Measurements from ENCODE around the gene C4orf51. TPM values are rescaled to one million over a fixed set of nuclear protein-coding genes. Genes with fewer than 3 reads are reported as not detected.

C4orf51 gene
- total RNA-seq, 1 experiment from 2014 or later = not detected

DNA sequence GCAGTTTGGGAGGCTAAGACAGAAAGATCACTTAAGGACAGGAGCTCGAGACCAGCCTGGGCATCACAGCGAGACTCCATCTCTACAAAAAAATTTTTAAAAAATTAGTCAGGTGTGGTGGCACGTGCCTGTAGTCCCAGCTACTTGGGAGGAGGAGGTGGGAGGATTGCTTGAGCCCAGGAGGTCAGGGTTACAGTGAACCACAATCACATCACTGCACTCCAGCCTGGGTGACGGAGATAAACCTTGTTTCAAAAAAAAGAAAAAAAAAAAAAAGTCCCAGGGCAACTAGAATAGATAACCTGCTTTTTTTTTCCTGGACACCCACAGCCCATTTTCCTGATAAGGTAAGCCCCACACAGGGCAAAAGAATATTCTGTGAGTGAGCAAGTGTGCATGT is 96.3 kb downstream of the C4orf51 start:
- BruUV-seq (replicated peaks) = no TSS peak
- H3K4me3 Mint-ChIP-seq (ENCODE audit: low read depth, unreplicated experiment) = no peak overlapping the region
- CTCF ChIA-PET = no interaction called here
- TF ChIP-seq, protein P1, sequence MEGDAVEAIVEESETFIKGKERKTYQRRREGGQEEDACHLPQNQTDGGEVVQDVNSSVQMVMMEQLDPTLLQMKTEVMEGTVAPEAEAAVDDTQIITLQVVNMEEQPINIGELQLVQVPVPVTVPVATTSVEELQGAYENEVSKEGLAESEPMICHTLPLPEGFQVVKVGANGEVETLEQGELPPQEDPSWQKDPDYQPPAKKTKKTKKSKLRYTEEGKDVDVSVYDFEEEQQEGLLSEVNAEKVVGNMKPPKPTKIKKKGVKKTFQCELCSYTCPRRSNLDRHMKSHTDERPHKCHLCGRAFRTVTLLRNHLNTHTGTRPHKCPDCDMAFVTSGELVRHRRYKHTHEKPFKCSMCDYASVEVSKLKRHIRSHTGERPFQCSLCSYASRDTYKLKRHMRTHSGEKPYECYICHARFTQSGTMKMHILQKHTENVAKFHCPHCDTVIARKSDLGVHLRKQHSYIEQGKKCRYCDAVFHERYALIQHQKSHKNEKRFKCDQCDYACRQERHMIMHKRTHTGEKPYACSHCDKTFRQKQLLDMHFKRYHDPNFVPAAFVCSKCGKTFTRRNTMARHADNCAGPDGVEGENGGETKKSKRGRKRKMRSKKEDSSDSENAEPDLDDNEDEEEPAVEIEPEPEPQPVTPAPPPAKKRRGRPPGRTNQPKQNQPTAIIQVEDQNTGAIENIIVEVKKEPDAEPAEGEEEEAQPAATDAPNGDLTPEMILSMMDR (IDR thresholded peaks at IDR 0.05; ENCODE audit: unreplicated experiment) = no peak
- no peaks in the 10 kb centered on the region for H3K9me3 Mint-ChIP-seq (ENCODE audit: low read depth, unreplicated experiment)
- no peak for DNase-seq
- H3K36me3 Mint-ChIP-seq (ENCODE audit: insufficient read depth, unreplicated experiment) = no peaks in the 10 kb centered on the region
- no peak overlapping the region for H3K27ac Mint-ChIP-seq (ENCODE audit: unreplicated experiment)
- no peaks in the 10 kb centered on the region for H3K4me1 Mint-ChIP-seq (ENCODE audit: low read depth, unreplicated experiment)
- intact Hi-C loops (cut with micrococcal nuclease; ENCODE audit: unreplicated experiment) = no loop called here
- no peaks in the 10 kb centered on the region for H3K27me3 Mint-ChIP-seq (ENCODE audit: unreplicated experiment)

DNA sequence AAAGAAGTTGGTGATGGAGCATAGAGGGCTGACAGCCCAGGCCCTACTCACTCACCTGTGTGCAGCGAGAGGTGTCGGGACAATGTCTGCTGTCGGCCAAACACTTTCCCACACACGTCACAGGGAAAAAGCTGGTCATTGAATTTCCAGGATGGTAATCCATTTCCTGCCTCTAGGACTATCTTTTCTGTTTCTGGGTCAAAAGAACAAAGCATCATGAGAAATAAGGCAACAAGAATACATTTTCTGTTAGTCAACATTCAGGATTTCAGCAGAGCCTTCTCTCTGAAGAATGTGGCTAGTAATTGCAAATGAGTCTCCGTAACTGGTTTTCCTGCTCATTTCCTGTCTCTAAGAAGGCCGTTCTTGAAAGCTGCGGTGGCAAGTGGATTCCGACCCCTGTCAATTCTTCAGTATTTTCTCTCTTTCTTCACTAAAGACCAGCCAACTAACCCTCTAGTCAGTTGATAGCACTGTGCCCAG is 99.4 kb downstream of the C4orf51 start:
- Mint-ChIP-seq H3K27ac (ENCODE audit: unreplicated experiment) (no peak overlapping the region), H3K27me3 (ENCODE audit: unreplicated experiment) (no peaks in the 10 kb centered on the region), H3K36me3 (ENCODE audit: insufficient read depth, unreplicated experiment) (no peaks in the 10 kb centered on the region), H3K9me3 (ENCODE audit: low read depth, unreplicated experiment) (no peaks in the 10 kb centered on the region), H3K4me3 (ENCODE audit: low read depth, unreplicated experiment) (no peak overlapping the region), H3K4me1 (ENCODE audit: low read depth, unreplicated experiment) (no peaks in the 10 kb centered on the region)
- BruUV-seq (replicated peaks) = no TSS peak
- TF ChIP-seq, protein P1 (IDR thresholded peaks at IDR 0.05; ENCODE audit: unreplicated experiment) = no peak
- CTCF ChIA-PET = no interaction called here
- intact Hi-C loops (cut with micrococcal nuclease; ENCODE audit: unreplicated experiment) = no loop called here
- DNase-seq = no peak

DNA sequence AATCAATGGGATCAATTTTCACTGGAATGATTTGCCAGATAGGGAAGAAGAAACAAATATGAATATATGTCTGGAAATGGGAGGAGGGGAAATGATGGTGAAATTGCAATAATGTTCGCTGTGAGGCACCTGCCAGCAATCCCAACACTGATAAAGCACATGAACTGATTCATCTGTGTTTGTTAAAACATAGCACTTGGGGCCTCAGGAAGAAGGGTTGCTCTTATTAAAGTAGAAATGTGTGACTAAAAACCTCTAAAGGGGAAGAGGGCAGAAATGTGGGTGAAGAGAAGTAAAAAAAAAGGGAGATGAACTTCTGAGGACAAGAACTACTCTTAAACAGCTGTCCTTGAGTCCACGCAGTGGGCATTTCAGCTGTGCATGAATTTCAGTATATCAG is 101.4 kb downstream of the C4orf51 start:
- Mint-ChIP-seq H3K27me3 (ENCODE audit: unreplicated experiment) (no peaks in the 10 kb centered on the region), H3K4me1 (ENCODE audit: low read depth, unreplicated experiment) (peaks cover 8% of the 10 kb centered on the region), H3K36me3 (ENCODE audit: insufficient read depth, unreplicated experiment) (no peaks in the 10 kb centered on the region), H3K9me3 (ENCODE audit: low read depth, unreplicated experiment) (no peaks in the 10 kb centered on the region), H3K27ac (ENCODE audit: unreplicated experiment) (no peak overlapping the region), H3K4me3 (ENCODE audit: low read depth, unreplicated experiment) (no peak overlapping the region)
- intact Hi-C loops (cut with micrococcal nuclease; ENCODE audit: unreplicated experiment) = no loop called here
- TF ChIP-seq, protein P1 (IDR thresholded peaks at IDR 0.05; ENCODE audit: unreplicated experiment) = no peak
- DNase-seq = no peak
- no TSS peak for BruUV-seq (replicated peaks)
- CTCF ChIA-PET = interaction anchor here (0.5 kb wide), 1 partner anchor 133 kb away, joined by 4 read pairs; no protein-coding TSS in a partner anchor

Other genes starting within 250 kb of the C4orf51 start
- gene SMAD1, start 198.3 kb upstream of the C4orf51 start, total RNA-seq (2022) = 15.3 and 19.3 TPM in 2 replicates
- 5.0 TPM in 2 replicates for gene MMAA, start 60.8 kb upstream of the C4orf51 start, total RNA-seq (2022)